ENCODE results near the gene TGFBI. TPM values are rescaled to one million over a fixed set of nuclear protein-coding genes. Genes with fewer than 3 reads are reported as not detected.

TGFBI gene
- polyA plus RNA-seq, 3 donors = 480 to 653 (median 565) TPM

DNA sequence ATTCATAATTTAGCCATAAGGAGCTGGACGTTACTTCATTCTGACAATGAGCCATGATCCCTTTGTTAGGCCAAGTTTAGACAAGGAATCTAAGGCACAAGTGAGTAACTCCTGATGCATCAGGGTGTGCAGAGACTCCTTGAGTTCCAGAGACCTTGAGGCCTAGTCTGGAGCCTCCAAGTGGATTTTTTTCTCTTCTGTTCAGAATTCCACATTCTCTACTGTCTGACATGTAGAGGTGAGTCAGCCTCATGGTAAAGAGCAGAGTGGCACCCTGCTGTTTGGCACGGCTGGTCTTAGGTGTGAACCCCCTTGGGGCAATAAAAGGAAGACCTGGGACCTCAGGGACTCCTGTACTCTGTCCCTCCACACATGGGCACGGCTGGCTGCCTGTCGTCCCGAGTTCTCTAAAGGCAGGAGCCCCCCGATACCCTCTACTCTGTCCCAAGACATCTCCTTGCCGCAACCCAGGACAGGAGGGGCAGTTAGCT lies 22.0 kb upstream of the TGFBI start:
- Mint-ChIP-seq H3K9me3 (peaks cover 0 to 2% (median 0%) of the 10 kb centered on the region in 7 donors), H3K36me3 (peaks cover 6 to 7% of the 10 kb centered on the region in 2 donors), H3K4me1 (peaks cover 39% of the 10 kb centered on the region), H3K27me3 (ENCODE audit: low read depth in 3 of 3) (peaks cover 0 to 1% (median 0%) of the 10 kb centered on the region in 3 donors), H3K27ac (no peak overlapping the region), H3K4me3 (no peak overlapping the region)
- no peak overlapping the region for H3K9ac ChIP-seq (ENCODE audit: insufficient read depth, low read length, poor library complexity, severe bottlenecking)
- H3K27ac ChIP-seq (ENCODE audit: low read depth in 1 of 2, low read length in 2 of 2) = no peak overlapping the region
- H4K20me1 ChIP-seq (ENCODE audit: insufficient read depth, low read length) = no peaks in the 10 kb centered on the region
- H3K27me3 ChIP-seq (ENCODE audit: control insufficient read depth in 2 of 2, insufficient read depth in 2 of 2, low read length in 2 of 2) = no peaks in the 10 kb centered on the region
- H3K4me1 ChIP-seq (ENCODE audit: control insufficient read depth in 1 of 2, insufficient read depth in 2 of 2, low read length in 2 of 2) = peaks cover 28 to 32% of the 10 kb centered on the region in 2 donors
- H3K36me3 ChIP-seq (replicated peaks in 1 of 2; ENCODE audit: control insufficient read depth in 1 of 2, insufficient read depth in 2 of 2, low read length in 2 of 2) = no peaks in the 10 kb centered on the region
- intact Hi-C loops (cut with micrococcal nuclease) = no loop called here
- DNase-seq = no peak
- no peaks in the 10 kb centered on the region for H3K9me3 ChIP-seq (replicated peaks in 1 of 2; ENCODE audit: control insufficient read depth in 1 of 2, insufficient read depth in 1 of 2, low read length in 2 of 2)
- H3K79me2 ChIP-seq (ENCODE audit: insufficient read depth, low read length) = no peaks in the 10 kb centered on the region
- H3K4me2 ChIP-seq (replicated peaks; ENCODE audit: extremely low read depth, low read length, poor library complexity, severe bottlenecking) = no peak overlapping the region
- TF ChIP-seq CTCF (IDR thresholded peaks at IDR 0.05) = no peak
- WGBS (ENCODE audit: insufficient coverage) = 100% methylated on average over 2 of the region's 7 CpGs
- H2AFZ ChIP-seq (ENCODE audit: insufficient read depth, low read depth, low read length, poor library complexity, severe bottlenecking) = no peak overlapping the region
- H3K4me3 ChIP-seq (replicated peaks in 1 of 3; ENCODE audit: low read depth in 2 of 3, low read length in 3 of 3) = no peak overlapping the region

- intact Hi-C loops (cut with micrococcal nuclease) = no loop called here
- no CpG with 5 or more reads among the region's 4 CpGs for WGBS (ENCODE audit: insufficient coverage)
These were observed 21.5 kb upstream of the TGFBI start for GRCh38 chr5:136007271-136007670.

More at GRCh38 chr5:136007271-136007670, 21.5 kb upstream of the TGFBI start:
- H3K27ac Mint-ChIP-seq = no peak overlapping the region
- Histone ChIP-seq H4K20me1 (ENCODE audit: insufficient read depth, low read length) (no peaks in the 10 kb centered on the region), H3K27ac (ENCODE audit: low read depth in 1 of 2, low read length in 2 of 2) (no peak overlapping the region), H3K4me2 (replicated peaks; ENCODE audit: extremely low read depth, low read length, poor library complexity, severe bottlenecking) (no peak overlapping the region), H3K4me1 (ENCODE audit: control insufficient read depth in 1 of 2, insufficient read depth in 2 of 2, low read length in 2 of 2) (peaks cover 28% of the 10 kb centered on the region in 2 donors), H3K36me3 (replicated peaks in 1 of 2; ENCODE audit: control insufficient read depth in 1 of 2, insufficient read depth in 2 of 2, low read length in 2 of 2) (no peaks in the 10 kb centered on the region), H3K9ac (ENCODE audit: insufficient read depth, low read length, poor library complexity, severe bottlenecking) (no peak overlapping the region), H2AFZ (ENCODE audit: insufficient read depth, low read depth, low read length, poor library complexity, severe bottlenecking) (no peak overlapping the region), H3K27me3 (ENCODE audit: control insufficient read depth in 2 of 2, insufficient read depth in 2 of 2, low read length in 2 of 2) (no peaks in the 10 kb centered on the region), H3K9me3 (replicated peaks in 1 of 2; ENCODE audit: control insufficient read depth in 1 of 2, insufficient read depth in 1 of 2, low read length in 2 of 2) (no peaks in the 10 kb centered on the region), H3K4me3 (replicated peaks in 1 of 3; ENCODE audit: low read depth in 2 of 3, low read length in 3 of 3) (no peak overlapping the region), H3K79me2 (ENCODE audit: insufficient read depth, low read length) (no peaks in the 10 kb centered on the region)
- H3K4me3 Mint-ChIP-seq = no peak overlapping the region
- H3K4me1 Mint-ChIP-seq = peaks cover 39% of the 10 kb centered on the region
- DNase-seq = no peak
- peaks cover 6 to 7% of the 10 kb centered on the region in 2 donors for H3K36me3 Mint-ChIP-seq
- H3K27me3 Mint-ChIP-seq (ENCODE audit: low read depth in 3 of 3) = peaks cover 0 to 1% (median 0%) of the 10 kb centered on the region in 3 donors
- no peak for TF ChIP-seq CTCF (IDR thresholded peaks at IDR 0.05)
- peaks cover 0 to 2% (median 0%) of the 10 kb centered on the region in 7 donors for H3K9me3 Mint-ChIP-seq
